ENCODE measurements around the gene THRB. TPM values are rescaled to one million over a fixed set of nuclear protein-coding genes. Genes with fewer than 3 reads are reported as not detected.
A peak's percentile ranks its signal among the peaks of the same experiment; 100 is the strongest.

The THRB gene
- polyA plus RNA-seq, 12 donors, result 0.86 to 12.2 (median 1.4) TPM; not detected in 1

DNA sequence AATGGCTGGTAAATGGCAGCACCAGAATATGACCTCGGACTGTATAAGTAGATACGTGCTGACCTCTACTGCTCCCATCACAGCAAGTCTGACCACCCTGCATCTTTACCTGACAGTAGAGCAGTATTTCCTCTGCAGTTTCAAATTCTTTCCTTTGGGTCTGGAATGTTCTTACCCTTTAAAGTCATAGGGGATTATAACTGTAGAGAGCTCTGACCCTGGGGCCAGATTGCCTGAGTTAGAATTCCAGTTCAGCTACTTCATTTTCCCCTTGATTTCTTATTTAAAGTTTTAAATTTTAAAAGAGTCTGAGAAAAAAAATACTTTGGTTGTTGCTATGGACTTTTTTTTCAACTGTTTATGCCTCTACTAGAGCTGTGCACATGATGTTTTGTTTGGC, 311.9 kb downstream of the THRB start:
- no peak for DNase-seq

- DNase-seq, result no peak
Observed at GRCh38 chr3:24181256-24181655, 313.4 kb downstream of the THRB start.

DNA sequence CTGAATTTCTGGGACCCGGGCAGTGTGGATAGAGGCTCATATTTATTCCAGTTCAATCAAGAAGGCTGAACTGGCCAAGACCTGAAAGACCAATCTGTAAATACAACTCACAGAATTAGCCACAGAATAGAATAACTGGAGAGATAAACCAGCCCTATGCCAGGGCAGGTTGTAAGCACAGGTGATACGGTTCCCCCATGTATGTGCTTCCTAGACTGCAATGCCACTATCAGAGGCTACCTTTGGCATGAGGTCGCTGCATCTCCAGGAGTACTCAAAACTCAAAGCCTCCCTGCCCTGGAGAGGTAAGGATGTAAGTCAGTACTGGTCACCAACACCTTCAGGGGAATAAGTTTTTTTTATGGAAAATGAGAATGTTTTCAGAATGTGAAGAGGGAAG, 314.0 kb downstream of the THRB start:
- DNase-seq, result no peak

DNA sequence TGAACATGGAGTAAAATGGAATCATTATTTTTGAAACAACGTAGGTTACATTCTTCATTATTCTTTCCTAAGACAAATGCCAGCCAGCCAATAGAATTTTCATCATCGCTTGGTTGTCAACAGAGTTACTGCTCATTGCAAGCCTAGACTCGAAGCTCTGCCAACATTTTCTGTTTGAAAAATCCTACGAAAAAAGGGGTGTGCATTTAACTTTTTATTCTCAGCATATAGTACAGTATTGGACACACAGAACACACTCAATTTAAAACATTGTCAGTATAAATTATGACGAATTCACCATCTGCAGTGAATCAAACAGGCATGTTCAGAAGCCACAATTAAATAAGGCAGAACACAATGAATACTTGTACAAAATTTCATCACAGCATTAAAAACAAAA, 317.4 kb downstream of the THRB start:
- DNase-seq, result no peak

DNA sequence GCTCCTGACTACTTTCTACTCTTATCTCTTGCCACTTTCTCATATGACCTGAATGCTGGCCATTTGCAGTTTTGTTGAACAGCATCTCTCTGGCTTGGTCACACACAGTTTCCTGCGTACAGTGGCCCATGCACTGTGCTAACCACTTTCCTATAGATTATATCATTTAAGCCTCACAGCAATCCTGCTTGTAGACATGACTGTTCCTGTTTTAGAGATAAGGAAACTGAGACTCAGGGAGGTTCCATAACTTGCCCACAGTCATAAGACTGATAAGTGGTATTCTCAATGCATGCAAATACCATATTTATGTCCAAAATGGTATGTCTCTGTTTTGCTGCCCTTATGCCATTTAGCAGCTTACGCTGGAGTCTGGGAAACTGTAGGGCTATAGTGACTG, 320.0 kb downstream of the THRB start:
- DNase-seq, result no peak

DNA sequence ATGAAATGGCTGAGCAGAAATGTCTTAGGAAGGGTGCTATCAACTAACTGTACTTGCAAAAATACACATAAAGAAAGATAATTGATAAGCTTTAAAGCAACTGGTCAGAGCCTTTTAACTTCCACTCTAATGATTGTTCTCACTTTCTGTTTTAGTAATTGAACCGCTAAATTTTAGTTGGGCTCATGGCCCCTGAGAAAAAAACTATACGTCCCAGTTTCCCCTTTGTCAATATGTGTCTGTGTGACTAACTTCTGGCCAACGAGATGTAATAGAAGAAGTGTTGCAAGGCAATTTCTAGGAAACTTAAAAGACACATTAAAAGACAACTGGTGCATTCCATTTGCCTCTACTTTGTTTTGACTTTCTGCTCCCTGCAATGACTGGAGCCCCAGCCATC, 325.7 kb downstream of the THRB start:
- DNase-seq, result no peak

GRCh38 chr3:24167429-24167828, 327.2 kb downstream of the THRB start:
- peak; percentile 17 for DNase-seq

GRCh38 chr3:24166515-24166914, 328.1 kb downstream of the THRB start:
- no peak for DNase-seq

DNA sequence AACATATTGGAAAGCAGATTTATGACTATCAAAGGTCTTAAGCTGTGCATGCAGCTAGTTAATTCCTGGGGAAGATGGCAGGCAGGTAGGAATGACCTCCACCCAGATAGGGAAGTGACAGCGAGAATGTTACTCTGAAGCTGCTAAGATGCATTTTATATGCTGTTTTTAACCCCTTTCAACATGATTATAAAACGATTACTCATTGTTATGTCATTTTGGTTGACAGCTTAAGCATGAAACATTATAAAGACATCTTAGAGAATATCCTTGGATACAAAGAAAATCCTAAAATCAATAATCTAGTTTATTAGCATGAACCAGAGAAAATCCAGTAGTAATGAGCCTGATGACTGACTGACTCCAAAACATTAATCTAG, 329.1 kb downstream of the THRB start:
- DNase-seq, result no peak

DNA sequence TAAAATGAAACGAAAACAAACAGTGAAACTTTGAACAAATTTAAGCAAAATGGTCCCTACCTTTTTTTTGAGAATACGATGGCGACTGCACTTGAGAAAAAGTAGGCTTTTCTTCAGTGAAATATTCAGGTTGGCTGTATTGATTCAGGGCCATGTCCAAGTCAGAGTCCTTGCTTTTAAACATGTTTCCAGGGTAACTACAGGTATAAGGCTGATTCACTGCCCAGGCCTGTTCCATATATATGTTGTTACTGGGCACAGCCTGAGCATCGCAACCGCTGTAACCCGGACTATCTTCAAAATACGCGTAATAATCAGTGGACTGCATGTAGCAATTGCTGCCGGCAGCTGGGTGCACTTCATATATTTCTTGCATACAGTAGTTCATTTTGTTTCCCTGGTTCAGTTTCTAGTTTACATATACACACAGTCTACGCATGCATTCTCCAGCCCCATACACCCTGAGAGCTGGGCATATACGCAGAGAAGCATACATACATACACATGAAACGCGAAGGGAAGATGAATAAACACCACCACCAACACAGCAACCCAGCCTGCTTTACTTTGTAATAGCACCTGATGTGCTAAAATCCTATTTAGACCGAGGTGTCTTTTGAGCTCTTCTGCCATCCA, 329.6 kb downstream of the THRB start:
- DNase-seq, result no peak

GRCh38 chr3:24162929-24163328, 331.7 kb downstream of the THRB start:
- no peak for DNase-seq

DNA sequence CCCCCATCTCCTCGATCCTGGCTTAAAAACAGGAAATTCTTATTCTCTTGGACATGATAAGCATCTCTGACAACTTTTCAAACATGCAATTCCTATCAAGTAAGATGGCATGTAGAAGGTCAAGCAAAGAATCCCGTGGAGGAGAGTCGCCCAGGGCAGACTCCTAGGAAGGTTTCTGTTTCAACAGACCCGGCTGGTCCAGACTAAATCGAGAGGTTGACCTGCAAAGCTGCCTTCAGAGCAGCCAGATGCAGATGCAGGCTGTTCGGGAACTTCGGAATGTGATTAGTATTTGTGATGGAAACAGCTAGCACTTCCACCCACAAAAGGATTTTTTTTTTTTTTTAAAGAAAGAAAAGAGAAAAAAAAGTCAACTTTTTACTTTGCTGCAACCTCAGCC, 332.8 kb downstream of the THRB start:
- no peak for DNase-seq

- no peak for DNase-seq
Observed at GRCh38 chr3:24160424-24161095, 334.1 kb downstream of the THRB start.

- no peak for DNase-seq
Observed at GRCh38 chr3:24158761-24159454, 335.7 kb downstream of the THRB start.

- DNase-seq, result no peak
Observed at GRCh38 chr3:24157106-24157505, 337.5 kb downstream of the THRB start.

GRCh38 chr3:24156466-24156865, 338.2 kb downstream of the THRB start:
- no peak for DNase-seq

GRCh38 chr3:24155276-24155675, 339.4 kb downstream of the THRB start:
- no peak for DNase-seq

DNA sequence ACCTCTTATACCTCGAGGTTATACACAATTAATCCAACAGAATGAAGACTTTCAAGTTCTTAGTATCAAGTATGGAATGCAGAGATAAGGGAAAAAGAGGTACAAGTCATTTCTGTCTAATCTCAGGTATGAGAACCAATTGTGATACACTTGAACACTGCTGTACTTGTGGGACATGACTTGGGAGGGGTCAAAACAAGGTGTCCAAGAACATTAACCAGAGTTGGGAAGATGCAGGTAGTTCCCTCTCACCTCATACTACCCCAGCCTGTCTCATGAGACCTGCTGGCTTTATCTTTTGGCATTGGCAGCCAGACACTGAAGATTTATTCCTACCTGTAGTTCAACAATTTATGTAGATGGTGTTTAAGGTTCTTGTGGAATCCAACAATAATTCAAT, 339.9 kb downstream of the THRB start:
- DNase-seq, result no peak

- DNase-seq, result no peak
Observed at GRCh38 chr3:24154013-24154695, 340.5 kb downstream of the THRB start.

DNA sequence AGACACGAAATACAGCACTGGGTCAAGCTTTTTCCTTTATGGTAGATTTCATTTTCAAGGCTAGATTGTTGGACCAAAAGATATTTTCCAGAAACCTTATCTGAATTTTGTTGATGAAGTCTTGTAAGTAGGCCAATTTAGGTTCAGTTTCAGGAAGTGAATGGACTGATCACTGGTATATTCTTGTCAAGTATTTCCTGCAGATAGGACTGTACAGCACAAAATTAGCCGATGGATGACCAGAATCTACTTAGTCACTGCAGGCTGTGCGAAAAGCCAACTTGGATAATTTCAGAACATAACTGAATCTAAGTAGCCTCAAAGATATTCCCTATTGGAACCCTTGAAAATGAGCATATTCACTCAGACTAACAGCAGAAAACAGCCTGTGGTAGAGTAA, 343.1 kb downstream of the THRB start:
- DNase-seq, result no peak

GRCh38 chr3:24149032-24149431, 345.6 kb downstream of the THRB start:
- no peak for DNase-seq

DNA sequence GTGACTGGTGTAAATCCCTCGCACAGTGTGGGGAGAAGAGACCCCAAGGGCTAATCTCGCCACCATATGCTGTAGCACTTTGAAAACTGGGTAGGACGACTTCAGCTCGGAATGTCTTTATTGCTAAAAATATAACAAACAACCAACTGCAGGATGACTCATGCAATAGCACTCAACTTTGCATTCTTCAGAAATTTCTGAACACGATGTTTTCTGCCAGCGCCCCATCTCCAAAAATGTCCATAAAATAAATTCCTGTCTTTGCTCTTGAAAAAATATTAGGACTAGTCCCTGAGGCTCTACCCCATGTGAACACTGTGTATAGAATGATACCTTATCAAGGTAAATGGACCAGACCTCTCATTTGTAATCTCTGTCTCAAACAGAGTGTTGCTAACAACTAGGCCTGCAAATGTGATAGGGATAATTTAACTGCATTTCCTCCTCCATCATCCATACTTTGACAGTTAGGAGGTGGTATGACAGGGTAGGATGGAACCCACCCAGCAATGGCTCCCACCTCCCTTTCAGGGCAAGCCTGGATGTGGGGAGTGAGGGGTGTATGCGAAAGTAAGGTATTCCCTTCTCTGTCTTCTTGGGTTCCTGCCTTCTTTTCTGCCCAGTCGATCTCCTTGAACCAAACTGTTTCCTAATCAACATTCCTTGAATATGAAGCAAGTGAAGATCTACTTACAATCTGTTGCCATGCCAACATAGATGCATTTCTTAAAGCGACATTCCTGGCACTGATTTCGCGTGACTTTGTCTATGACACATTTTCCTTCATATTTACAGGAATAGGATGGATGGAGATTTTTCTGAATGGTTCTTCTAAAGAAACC, 348.4 kb downstream of the THRB start:
- DNase-seq, result no peak
